IMR-90 (cell line): ENCODE results near the gene CDCP2. TPM values are rescaled to one million over a fixed set of nuclear protein-coding genes. Genes with fewer than 3 reads are reported as not detected.

Experiments used
- ATAC-seq: fragments of 200-7000 bp; cut with Tn5 transposase; 2 replicates; pipeline ENCODE4 v1.9.1; 2020; ENCODE audit warnings: low read depth, mild to moderate bottlenecking, moderate library complexity
- BruUV-seq: library from RNA; stranded (reverse); fragments of 400-500 nt; replicated peaks from 2 replicates; lab custom pipeline; 2021; lab: Mats Ljungman, UMichigan
- CTCF ChIA-PET: fragments of 300-600 bp; formaldehyde crosslinking; extraction: SDS; loops from one replicate; lab custom pipeline; 2021; ENCODE audit warnings: antibody characterized with exemption; lab: Yijun Ruan, JAX
- POLR2A ChIA-PET: fragments of 300-600 bp; sonication (Branson Sonifier 250); formaldehyde crosslinking; loops from one replicate; lab custom pipeline; 2022; ENCODE audit warnings: antibody characterized with exemption; ENCODE audit not compliant: unreplicated experiment; lab: Charles Lee
- DNase-seq: peaks from one replicate; pipeline ENCODE4 v3.0.0; 2013
- H2AFZ ChIP-seq: replicated peaks from 2 replicates; pipeline ENCODE3; 2013; ENCODE audit warnings: low read length, mild to moderate bottlenecking; ENCODE audit not compliant: poor library complexity
- H2AK5ac ChIP-seq: 2 replicates; pipeline ENCODE4 v1.6.1; 2013; ENCODE audit warnings: low read depth, low read length, inconsistent platforms
- H2AK9ac ChIP-seq: replicated peaks from 2 replicates; pipeline ENCODE3; 2013; ENCODE audit warnings: mild to moderate bottlenecking, low read depth, low read length, moderate library complexity; ENCODE audit not compliant: poor library complexity
- H2BK120ac ChIP-seq: 2 replicates; pipeline ENCODE4 v1.6.1; 2013; ENCODE audit warnings: low read depth, low read length, inconsistent platforms
- H2BK15ac ChIP-seq: 3 replicates; pipeline ENCODE4 v1.6.1; 2013; ENCODE audit warnings: low read depth, low read length, inconsistent platforms
- H2BK20ac ChIP-seq: 2 replicates; pipeline ENCODE4 v1.6.1; 2013; ENCODE audit warnings: low read depth, mild to moderate bottlenecking, inconsistent platforms, low read length, moderate library complexity
- H2BK5ac ChIP-seq: 2 replicates; pipeline ENCODE4 v1.6.1; 2013; ENCODE audit warnings: mild to moderate bottlenecking, low read depth, low read length, inconsistent platforms; ENCODE audit not compliant: poor library complexity, severe bottlenecking
- H3K14ac ChIP-seq: replicated peaks from 2 replicates; pipeline ENCODE4 v1.6.1; 2013; ENCODE audit warnings: low read depth, low read length, inconsistent platforms
- H3K18ac ChIP-seq: 2 replicates; pipeline ENCODE4 v1.6.1; 2013; ENCODE audit warnings: low read depth, low read length, control low read depth
- H3K23ac ChIP-seq: 2 replicates; pipeline ENCODE4 v1.6.1; 2013; ENCODE audit warnings: low read depth, low read length, inconsistent platforms
- H3K27ac ChIP-seq: 2 replicates; pipeline ENCODE4 v1.5.1; 2013; ENCODE audit warnings: mild to moderate bottlenecking, control low read depth, low read length; ENCODE audit not compliant: insufficient read depth
- H3K27me3 ChIP-seq: 2 replicates; pipeline ENCODE4 v1.6.1; 2013; ENCODE audit warnings: low read length; ENCODE audit not compliant: control insufficient read depth, insufficient read depth
- H3K36me3 ChIP-seq: 2 replicates; pipeline ENCODE4 v1.6.1; 2013; ENCODE audit warnings: low read length, mixed read lengths; ENCODE audit not compliant: control insufficient read depth, insufficient read depth
- H3K4ac ChIP-seq: 2 replicates; pipeline ENCODE4 v1.6.1; 2013; ENCODE audit warnings: low read depth, low read length, inconsistent platforms
- H3K4me1 ChIP-seq: 2 replicates; pipeline ENCODE4 v1.6.1; 2013; ENCODE audit warnings: low read length, mixed read lengths; ENCODE audit not compliant: control insufficient read depth, insufficient read depth
- H3K4me2 ChIP-seq: 2 replicates; pipeline ENCODE4 v1.6.1; 2013; ENCODE audit warnings: low read depth, mild to moderate bottlenecking, control low read depth, low read length, moderate library complexity
- H3K4me3 ChIP-seq: 2 replicates; pipeline ENCODE4 v1.5.1; 2013; ENCODE audit warnings: low read depth, mild to moderate bottlenecking, control low read depth, low read length, moderate library complexity; ENCODE audit not compliant: insufficient read depth
- H3K56ac ChIP-seq: 2 replicates; pipeline ENCODE4 v1.6.1; 2013; ENCODE audit warnings: low read length, inconsistent platforms; ENCODE audit not compliant: insufficient read depth; ENCODE audit errors: extremely low read depth
- H3K79me1 ChIP-seq, 2 experiments: 2 replicates each; pipeline ENCODE4 v1.6.1; 2013; ENCODE audit warnings: low read length in 2 of 2, inconsistent platforms in 1 of 2, low read depth in 1 of 2
- H3K9ac ChIP-seq: 2 replicates; pipeline ENCODE4 v1.6.1; 2013; ENCODE audit warnings: low read depth, low read length, control low read depth
- H3K9me1 ChIP-seq: 2 replicates; pipeline ENCODE4 v1.6.1; 2013; ENCODE audit warnings: low read length, inconsistent platforms; ENCODE audit not compliant: insufficient read depth
- H3K9me3 ChIP-seq: 2 replicates; pipeline ENCODE4 v1.6.1; 2013; ENCODE audit warnings: low read length; ENCODE audit not compliant: control insufficient read depth, insufficient read depth
- H4K20me1 ChIP-seq: 2 replicates; pipeline ENCODE4 v1.6.1; 2013; ENCODE audit warnings: low read length, inconsistent platforms; ENCODE audit not compliant: insufficient read depth
- H4K5ac ChIP-seq: 2 replicates; pipeline ENCODE4 v1.6.1; 2013; ENCODE audit warnings: mild to moderate bottlenecking, low read depth, low read length, control low read depth
- H4K8ac ChIP-seq, 2 experiments: 2 replicates each; pipeline ENCODE4 v1.6.1; 2013; ENCODE audit warnings: low read depth in 2 of 2, low read length in 2 of 2, control low read depth in 1 of 2, inconsistent platforms in 1 of 2
- H4K91ac ChIP-seq: 2 replicates; pipeline ENCODE4 v1.6.1; 2013; ENCODE audit warnings: low read depth, low read length, inconsistent platforms; ENCODE audit not compliant: insufficient read depth
- RFX5 ChIP-seq: IDR thresholded peaks from 2 replicates; pipeline ENCODE4 v1.8.0; 2012; ENCODE audit warnings: low read depth, mild to moderate bottlenecking, low read length, moderate library complexity
- WGBS, 2 experiments: methylation state at CpG; one replicate each; pipeline versions ENCODE4 v1.1.5 to v1.1.7; 2013; ENCODE audit warnings: missing lambda C conversion rate in 2 of 2; ENCODE audit not compliant: insufficient read length in 1 of 2; ENCODE audit errors: extremely low coverage in 2 of 2; 5-methylcytosine and 5-hydroxymethylcytosine counted together
- dilution Hi-C: fragments of 300-500 bp; cut with HindIII; formaldehyde crosslinking; loops from one replicate; pipeline ENCODE4 v1.14.3; 2018; ENCODE audit warnings: low sequenced_read_pairs; ENCODE audit not compliant: unreplicated experiment
- in situ Hi-C: fragments of 300-500 bp; cut with MboI; formaldehyde crosslinking; loops from 3 replicates; pipeline ENCODE4 v1.14.3; 2019; ENCODE audit warnings: low sequenced_read_pairs, inconsistent platforms, mixed read lengths
- intact Hi-C: fragments of 100-400 bp; cut with micrococcal nuclease; formaldehyde crosslinking; loops from 2 replicates; pipeline ENCODE4 v1.10.0; 2022
- polyA plus RNA-seq, 3 experiments: library from polyadenylated mRNA; depleted of rRNA; stranded (reverse); fragments of >200 nt; gene quantifications; 2 replicates each; pipeline ENCODE4 v1.2.3, GENCODE V29; 2012; ENCODE audit warnings: low replicate concordance in 1 of 3
- total RNA-seq: library from RNA; depleted of rRNA; stranded (reverse); fragments of >200 nt; gene quantifications from 2 replicates; pipeline ENCODE4 v1.2.3, GENCODE V29; 2012

CDCP2 gene
- total and polyA plus RNA-seq, 2 of the 4 experiments (the other 2 are of a cell fraction), result not detected

- ChIA-PET POLR2A (no interaction called here), CTCF (interaction anchor here (1.1 kb wide), 1 partner anchor 22 kb away, joined by 3 read pairs; no protein-coding TSS in a partner anchor)
- Histone ChIP-seq H2BK15ac (no peak overlapping the region), H3K4me3 (no peak overlapping the region), H3K9ac (no peak overlapping the region), H3K23ac (no peak overlapping the region), H3K4me1 (peaks cover 4% of the 10 kb centered on the region; the same call in 1 of the 2 replicates), H3K9me3 (no peaks in the 10 kb centered on the region), H2AK9ac (no peak overlapping the region), H4K91ac (no peak overlapping the region), H3K56ac (no peak overlapping the region), H3K9me1 (no peaks in the 10 kb centered on the region; the same call in 1 of the 2 replicates), H3K14ac (no peak overlapping the region), H3K27me3 (no peaks in the 10 kb centered on the region; the same call in 1 of the 2 replicates), H3K79me1 (no peaks in the 10 kb centered on the region), H2BK5ac (no peak overlapping the region), H3K4ac (no peak overlapping the region), H2AFZ (no peak overlapping the region), H2BK120ac (no peak overlapping the region), H3K36me3 (no peaks in the 10 kb centered on the region), H4K20me1 (no peaks in the 10 kb centered on the region), H3K27ac (no peak overlapping the region), H3K18ac (no peak overlapping the region), H2AK5ac (no peak overlapping the region), H3K4me2 (no peak overlapping the region), H2BK20ac (no peak overlapping the region), H4K8ac (no peak overlapping the region), H4K5ac (no peak overlapping the region)
- in situ Hi-C loops (no loop called here), dilution Hi-C loops (no loop called here), intact Hi-C loops (no loop called here)
- no CpG with 5 or more reads among the region's 3 CpGs for WGBS, 2 experiments
- DNase-seq (no peak), ATAC-seq (no peak)
- no peak for TF ChIP-seq RFX5
- no TSS peak for BruUV-seq
Measured at GRCh38 chr1:54111624-54112023, 41.2 kb downstream of the CDCP2 start.
